ENCODE results near the gene PRSS8.
"Not testable (repeated sequence)": the region's sequence is repeated elsewhere in the genome, so short reads cannot be mapped to it uniquely, and the experiment has no call there.

The PRSS8 gene

GRCh38 chr16:31105677-31106213 lies 29.8 kb downstream of the PRSS8 start:
- DNase-seq (ENCODE audit: low read depth, low spot score), result no peak

DNA sequence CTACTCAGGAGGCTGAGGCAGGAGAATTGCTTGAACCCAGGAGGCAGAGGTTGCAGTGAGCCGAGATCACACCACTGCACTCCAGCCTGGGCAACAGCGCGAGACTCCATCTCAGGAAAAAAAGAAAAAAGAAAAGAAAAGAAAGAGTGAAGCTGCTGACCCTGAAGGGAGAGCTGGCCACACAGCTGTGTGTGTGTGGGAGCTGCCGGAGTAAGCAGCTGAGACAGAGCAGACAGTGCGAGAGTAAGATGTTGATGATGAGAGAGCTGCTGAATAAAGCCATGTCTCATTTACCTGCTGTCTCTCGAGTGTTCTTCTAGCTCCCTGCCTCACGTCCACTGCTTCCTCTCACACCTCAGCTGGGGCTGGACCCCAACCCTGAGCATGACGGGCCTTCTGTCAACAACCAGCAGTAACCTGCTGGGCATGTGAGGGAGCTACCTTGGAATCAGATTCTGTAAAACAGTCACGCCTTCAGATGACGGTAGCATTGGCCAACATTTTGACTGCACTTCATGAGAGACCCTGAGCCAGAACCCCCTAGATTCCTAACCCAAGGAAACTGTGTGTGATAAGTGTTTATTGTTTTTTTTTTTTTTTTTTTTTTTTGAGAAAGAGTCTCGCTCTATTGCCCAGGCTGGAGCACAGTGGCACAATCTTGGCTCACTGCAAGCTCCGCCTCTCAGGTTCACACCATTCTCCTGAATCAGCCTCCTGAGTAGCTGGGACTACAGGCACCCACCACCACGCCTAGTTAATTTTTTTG lies 34.5 kb downstream of the PRSS8 start:
- DNase-seq (ENCODE audit: low read depth, low spot score), result not testable (repeated sequence)

- DNase-seq (ENCODE audit: low read depth, low spot score), result no peak
Measured at GRCh38 chr16:31099860-31100638, 35.5 kb downstream of the PRSS8 start.

GRCh38 chr16:31094424-31095120 lies 41.0 kb downstream of the PRSS8 start, which contains the start of gene VKORC1:
Gene VKORC1, minus strand, starts transcription at chr16:31094797. Its CDS starts 68 bp downstream, at chr16:31094729.
- DNase-seq (ENCODE audit: low read depth, low spot score), result peak; percentile 94

- DNase-seq (ENCODE audit: low read depth, low spot score), result no peak
Measured at GRCh38 chr16:31094088-31094423, 41.5 kb downstream of the PRSS8 start.

DNA sequence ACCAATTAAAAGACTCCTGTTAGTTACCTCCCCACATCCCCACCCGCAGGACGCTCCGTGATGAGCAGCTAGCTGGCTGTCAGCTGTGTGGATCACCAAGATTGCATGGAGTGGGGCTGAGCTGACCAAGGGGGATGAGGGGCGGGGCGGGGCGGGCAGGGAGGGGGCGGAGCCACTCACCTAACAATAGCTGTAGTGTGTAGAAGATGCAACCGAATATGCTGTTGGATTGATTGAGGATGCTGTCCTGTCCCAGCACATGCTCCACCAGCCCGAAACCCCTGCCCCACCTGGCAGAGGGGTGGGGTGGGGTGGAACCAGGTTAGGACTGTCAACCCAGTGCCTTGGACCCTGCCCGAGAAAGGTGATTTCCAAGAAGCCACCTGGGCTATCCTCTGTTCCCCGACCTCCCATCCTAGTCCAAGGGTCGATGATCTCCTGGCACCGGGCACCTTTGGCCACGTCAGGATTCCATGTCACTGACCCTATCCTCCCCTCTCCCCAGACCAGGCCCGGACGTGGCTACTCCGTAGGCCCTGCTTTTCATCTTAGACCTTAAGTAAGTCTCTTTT lies 42.3 kb downstream of the PRSS8 start:
- no peak for DNase-seq (ENCODE audit: low read depth, low spot score)

DNA sequence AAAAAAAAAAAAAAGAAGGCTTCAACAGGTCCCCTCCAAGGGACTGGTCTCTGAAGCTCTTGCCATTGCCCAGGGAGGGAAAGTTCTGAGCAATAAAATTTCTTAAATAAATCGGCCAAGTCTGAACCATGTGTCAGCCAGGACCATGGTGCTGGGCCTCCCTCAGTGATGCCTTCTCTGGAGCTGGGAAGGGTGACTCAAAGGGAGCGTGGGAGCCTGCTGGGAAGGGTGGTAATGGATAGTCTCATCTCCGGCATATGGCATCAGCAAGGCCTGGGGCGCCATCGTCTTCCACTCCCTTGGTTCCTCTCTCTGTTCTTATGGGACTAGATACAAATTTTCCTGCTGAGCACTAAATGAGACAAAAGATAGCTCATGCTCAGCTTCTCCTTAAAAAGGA lies 43.2 kb downstream of the PRSS8 start:
- DNase-seq (ENCODE audit: low read depth, low spot score), result no peak

GRCh38 chr16:31090540-31090939 lies 45.0 kb downstream of the PRSS8 start:
- DNase-seq (ENCODE audit: low read depth, low spot score), result no peak

DNA sequence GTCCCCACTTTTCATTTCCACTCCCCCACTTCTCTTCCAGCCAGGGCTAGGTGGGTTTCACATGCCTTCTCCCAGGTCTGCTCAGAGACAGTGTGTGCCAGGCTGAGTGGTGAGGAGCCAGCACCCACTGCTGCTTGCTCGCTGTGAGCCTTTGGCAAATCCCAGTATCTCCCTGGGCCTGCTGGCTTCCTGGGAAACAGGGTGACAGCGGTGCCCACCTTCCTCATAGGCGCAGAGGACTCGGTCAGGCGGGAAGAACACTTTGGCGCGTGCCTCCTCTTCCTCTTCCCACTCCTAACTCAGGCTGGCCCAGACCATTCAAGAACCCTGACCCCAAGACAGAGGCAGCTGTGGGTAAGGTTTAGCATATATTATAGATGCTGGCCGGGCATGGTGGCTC lies 46.3 kb downstream of the PRSS8 start:
- no peak for DNase-seq (ENCODE audit: low read depth, low spot score)

- no peak for DNase-seq (ENCODE audit: low read depth, low spot score)
Measured at GRCh38 chr16:31088459-31089183, 46.9 kb downstream of the PRSS8 start, which contains the start of gene PRSS53. Gene PRSS53, minus strand, starts transcription at chr16:31088943. Its CDS starts 134 bp downstream, at chr16:31088809.

GRCh38 chr16:31087971-31088370 lies 47.6 kb downstream of the PRSS8 start:
- DNase-seq (ENCODE audit: low read depth, low spot score), result no peak

GRCh38 chr16:31087481-31087880 lies 48.0 kb downstream of the PRSS8 start:
- DNase-seq (ENCODE audit: low read depth, low spot score), result no peak

GRCh38 chr16:31086629-31086906 lies 49.0 kb downstream of the PRSS8 start:
- DNase-seq (ENCODE audit: low read depth, low spot score), result no peak

- no peak for DNase-seq (ENCODE audit: low read depth, low spot score)
Measured at GRCh38 chr16:31085873-31086628, 49.5 kb downstream of the PRSS8 start.

- no peak for DNase-seq (ENCODE audit: low read depth, low spot score)
Measured at GRCh38 chr16:31085411-31085810, 50.1 kb downstream of the PRSS8 start.

GRCh38 chr16:31084584-31085302 lies 50.8 kb downstream of the PRSS8 start:
- DNase-seq (ENCODE audit: low read depth, low spot score), result no peak

DNA sequence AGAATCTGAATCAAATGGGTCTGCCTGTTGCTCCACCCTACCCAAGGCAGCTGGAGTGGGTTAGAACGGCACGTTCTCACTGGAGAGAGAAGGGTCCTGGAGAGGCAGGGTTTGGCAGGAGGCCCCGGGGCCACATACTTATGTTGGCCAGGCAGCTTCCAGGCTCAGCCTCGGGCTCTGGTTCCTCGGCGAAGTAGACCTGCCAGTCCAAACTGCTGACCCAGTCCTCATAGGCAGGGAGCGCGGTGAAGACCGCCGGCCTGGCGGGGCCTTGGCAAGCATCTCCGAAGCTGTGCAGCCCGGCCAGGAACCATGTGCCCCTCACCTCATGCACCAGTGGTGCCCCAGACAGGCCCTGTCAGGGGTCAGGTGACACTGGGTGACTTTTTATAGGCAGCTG lies 51.5 kb downstream of the PRSS8 start:
- no peak for DNase-seq (ENCODE audit: low read depth, low spot score)

GRCh38 chr16:31083556-31083955 lies 52.0 kb downstream of the PRSS8 start:
- no peak for DNase-seq (ENCODE audit: low read depth, low spot score)

- no peak for DNase-seq (ENCODE audit: low read depth, low spot score)
Measured at GRCh38 chr16:31083081-31083480, 52.4 kb downstream of the PRSS8 start.

Data from smooth muscle cell of the brain vasculature (primary cell).